Breast epithelium (tissue), 3 donors: ENCODE measurements around the gene NR3C1.

Experiments
- POLR2AphosphoS5 ChIP-seq, 3 donors: sonication (generic); formaldehyde crosslinking; IDR thresholded peaks; one replicate each; pipeline ENCODE4 v1.6.1; 2017; ENCODE audit warnings: antibody characterized with exemption in 3 of 3
- TF ChIP-seq, protein P1 (sequence below), 3 donors: fragments of 450-650 bp; IDR thresholded peaks; one replicate each; pipeline ENCODE4 v1.5.1; 2016 to 2017; ENCODE audit warnings: antibody characterized with exemption in 3 of 3, mild to moderate bottlenecking in 3 of 3, moderate library complexity in 3 of 3

DNA sequence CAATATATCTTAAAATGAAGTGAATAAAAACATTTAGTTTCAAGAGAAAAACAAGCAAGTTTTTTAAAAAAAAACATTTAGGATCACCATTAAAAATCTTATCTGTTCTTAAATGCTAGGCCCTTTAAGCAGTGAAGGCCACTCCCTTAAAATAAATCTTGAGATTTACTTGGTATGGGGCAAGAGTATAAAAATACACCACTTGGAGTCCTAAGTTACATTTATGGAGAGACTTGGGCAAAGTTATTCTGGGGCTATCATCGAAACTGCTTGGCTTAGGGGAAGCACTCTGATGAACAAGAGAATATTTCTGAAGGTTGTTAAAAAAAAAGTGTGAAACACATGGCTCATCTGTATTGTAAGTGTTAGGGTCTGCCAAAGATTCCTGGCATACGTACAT, 97.4 kb downstream of the NR3C1 start:
- TF ChIP-seq, protein P1, sequence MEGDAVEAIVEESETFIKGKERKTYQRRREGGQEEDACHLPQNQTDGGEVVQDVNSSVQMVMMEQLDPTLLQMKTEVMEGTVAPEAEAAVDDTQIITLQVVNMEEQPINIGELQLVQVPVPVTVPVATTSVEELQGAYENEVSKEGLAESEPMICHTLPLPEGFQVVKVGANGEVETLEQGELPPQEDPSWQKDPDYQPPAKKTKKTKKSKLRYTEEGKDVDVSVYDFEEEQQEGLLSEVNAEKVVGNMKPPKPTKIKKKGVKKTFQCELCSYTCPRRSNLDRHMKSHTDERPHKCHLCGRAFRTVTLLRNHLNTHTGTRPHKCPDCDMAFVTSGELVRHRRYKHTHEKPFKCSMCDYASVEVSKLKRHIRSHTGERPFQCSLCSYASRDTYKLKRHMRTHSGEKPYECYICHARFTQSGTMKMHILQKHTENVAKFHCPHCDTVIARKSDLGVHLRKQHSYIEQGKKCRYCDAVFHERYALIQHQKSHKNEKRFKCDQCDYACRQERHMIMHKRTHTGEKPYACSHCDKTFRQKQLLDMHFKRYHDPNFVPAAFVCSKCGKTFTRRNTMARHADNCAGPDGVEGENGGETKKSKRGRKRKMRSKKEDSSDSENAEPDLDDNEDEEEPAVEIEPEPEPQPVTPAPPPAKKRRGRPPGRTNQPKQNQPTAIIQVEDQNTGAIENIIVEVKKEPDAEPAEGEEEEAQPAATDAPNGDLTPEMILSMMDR (IDR thresholded peaks at IDR 0.05) = no peak
- no peak for TF ChIP-seq POLR2AphosphoS5 (IDR thresholded peaks at IDR 0.05)
